ENCODE results near the gene MPPED1.

Gene MPPED1

GRCh38 chr22:43479301-43479950 lies 67.6 kb downstream of the MPPED1 start:
- DNase-seq: no peak

GRCh38 chr22:43479962-43480361 lies 68.1 kb downstream of the MPPED1 start:
- no peak for DNase-seq

DNA sequence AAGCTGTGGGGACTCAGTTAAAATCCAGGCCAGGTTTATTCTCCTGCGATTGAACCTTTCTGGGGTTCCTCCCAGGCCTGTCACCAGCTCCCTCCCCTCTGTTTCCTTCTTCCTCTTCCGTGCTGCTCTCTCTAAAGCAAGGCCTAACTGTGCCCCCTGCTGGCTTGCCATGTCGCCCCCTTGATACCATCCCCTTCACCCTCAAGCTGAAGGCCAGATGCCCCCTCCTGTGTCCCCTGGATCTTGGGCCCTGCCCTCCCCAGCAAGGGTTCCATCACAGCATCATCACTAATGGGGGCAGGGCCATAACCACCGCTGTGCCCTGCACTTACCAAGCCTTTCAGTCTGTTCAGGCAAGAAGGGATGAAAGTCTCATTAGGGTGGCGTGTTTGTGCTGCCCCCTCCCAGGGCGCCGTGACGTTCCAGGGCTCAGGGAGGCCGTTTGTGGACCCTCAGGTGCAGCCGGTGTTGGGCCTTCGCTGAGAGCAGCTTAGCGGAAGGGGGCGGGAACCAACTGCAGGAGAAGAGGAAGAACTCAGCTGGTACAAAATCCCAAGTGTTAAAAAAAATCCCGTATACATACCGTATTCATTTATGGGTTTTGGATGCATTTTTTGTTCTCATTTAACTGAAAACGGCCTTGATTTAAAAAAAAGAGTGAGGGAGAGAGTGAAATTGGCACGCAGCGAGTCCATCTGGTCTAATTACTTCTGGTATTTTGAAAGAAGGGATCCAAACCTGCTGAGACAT lies 69.9 kb downstream of the MPPED1 start:
- no peak for DNase-seq

- DNase-seq: no peak
These were observed 70.5 kb downstream of the MPPED1 start for GRCh38 chr22:43482318-43482625.

DNA sequence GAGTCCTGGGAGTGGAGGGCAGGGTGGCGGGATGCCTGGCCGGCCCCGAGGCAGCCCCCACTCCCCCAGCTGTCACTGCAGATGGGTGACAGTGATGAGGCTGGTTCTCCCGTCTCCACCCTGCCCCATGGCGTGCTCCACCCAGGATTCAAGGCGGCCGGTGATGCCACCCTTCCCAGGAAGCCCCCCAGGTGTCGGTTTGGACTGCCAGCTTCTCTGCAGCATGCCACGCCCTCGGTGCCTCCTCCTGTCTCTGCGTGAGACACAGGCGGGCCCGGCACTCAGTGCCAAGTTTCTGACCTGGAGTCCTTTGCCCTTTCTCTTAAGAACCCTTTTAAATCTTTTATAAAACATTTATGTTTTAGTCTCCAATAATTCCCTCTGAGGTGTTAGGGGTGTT lies 71.5 kb downstream of the MPPED1 start:
- DNase-seq: no peak

DNA sequence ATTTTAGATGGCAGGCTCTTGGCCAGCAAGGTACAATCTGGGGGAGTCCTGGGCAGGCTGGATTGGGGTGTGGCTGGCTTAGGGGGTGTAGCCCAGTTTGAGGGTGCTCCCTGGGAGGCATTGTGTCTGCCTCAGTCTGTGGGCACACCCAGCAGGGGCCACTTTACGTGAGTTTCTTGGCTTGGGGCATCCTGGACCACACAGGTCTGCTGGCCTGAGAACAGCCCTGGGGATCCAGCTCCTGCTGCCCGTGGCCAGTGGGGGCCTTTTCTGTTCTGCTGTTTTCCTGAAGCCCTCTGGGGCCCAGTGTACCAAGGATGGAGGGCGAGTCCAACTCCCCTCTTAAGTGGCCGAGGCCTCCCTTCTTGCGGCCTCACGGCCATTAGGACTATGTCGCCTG lies 71.9 kb downstream of the MPPED1 start:
- DNase-seq: no peak

DNA sequence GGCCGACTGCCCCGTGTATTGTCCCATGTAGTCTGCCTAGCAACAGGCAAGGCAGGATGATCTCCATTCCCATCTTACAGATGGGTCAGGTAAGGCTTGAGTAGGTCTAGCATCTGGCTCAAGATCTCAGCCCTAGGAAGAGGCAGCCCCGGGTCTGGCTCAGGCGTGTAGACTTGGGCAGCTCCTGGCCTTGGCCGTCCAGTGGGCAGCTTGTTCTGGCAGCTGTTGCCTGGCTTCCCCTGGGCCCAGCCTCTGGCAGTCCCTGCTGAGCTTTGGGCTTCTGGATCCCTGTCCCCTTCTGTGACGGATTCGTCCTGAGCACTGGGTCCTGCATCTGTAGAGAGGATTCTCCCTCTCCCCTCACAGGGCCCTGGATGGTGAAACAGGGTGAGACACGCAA lies 72.4 kb downstream of the MPPED1 start:
- no peak for DNase-seq

GRCh38 chr22:43485502-43486089 lies 73.8 kb downstream of the MPPED1 start:
- DNase-seq: no peak

- no peak for DNase-seq
These were observed 75.7 kb downstream of the MPPED1 start for GRCh38 chr22:43487311-43488030.

GRCh38 chr22:43488031-43488866 lies 76.4 kb downstream of the MPPED1 start:
- DNase-seq: no peak

DNA sequence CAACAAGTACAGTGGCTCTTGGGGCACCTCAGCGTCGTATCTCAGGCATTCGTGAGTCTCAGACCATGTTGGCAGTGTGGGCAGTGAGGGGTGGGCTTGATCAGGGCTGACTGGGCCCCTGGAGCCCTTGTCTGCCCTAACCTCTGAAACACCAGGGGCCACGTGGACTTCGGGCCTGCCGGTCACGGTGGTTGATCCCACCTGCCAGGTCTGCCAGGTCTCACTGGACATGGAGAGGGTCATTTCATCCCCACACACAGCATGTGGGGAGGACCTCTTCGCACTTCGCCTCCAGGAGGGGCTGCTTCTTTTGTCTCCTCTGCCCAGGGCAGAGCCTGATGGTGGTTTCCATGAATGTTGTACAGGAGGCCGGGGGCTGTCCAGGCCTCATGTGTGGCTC lies 77.1 kb downstream of the MPPED1 start:
- DNase-seq: no peak

- DNase-seq: no peak
These were observed 78.5 kb downstream of the MPPED1 start for GRCh38 chr22:43490311-43490710.

- no peak for DNase-seq
These were observed 79.4 kb downstream of the MPPED1 start for GRCh38 chr22:43491177-43491576.

GRCh38 chr22:43491737-43492136 lies 79.9 kb downstream of the MPPED1 start:
- DNase-seq: no peak

DNA sequence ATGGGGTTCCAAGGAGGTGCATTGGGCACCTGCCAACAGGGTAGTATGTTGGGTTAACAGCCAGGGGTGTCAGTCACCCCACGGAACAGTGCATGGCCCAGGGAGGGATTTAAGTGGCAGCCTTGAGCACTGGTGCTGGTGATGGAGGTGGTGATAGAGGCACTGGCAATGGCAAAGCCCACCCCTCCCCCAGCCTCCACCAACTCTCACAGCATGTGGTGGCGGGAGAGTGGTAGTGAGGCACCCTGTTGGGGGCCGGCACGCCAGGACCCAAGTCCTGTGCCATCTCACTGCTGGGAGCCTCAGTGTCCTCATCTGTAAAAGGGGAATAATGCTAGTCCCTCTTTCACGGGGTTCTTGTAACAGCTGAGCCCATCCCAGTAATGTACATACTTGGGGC lies 81.5 kb downstream of the MPPED1 start:
- DNase-seq: no peak

GRCh38 chr22:43497956-43498855 lies 86.4 kb downstream of the MPPED1 start:
- DNase-seq: no peak

GRCh38 chr22:43498856-43499253 lies 87.0 kb downstream of the MPPED1 start:
- DNase-seq: no peak

- DNase-seq: no peak
These were observed 89.3 kb downstream of the MPPED1 start for GRCh38 chr22:43500792-43501785.

GRCh38 chr22:43501878-43502277 lies 90.1 kb downstream of the MPPED1 start:
- no peak for DNase-seq

- DNase-seq: no peak
These were observed 90.6 kb downstream of the MPPED1 start for GRCh38 chr22:43502306-43502874.
